ENCODE results near the gene LDB2.
A peak's percentile ranks its signal among the peaks of the same experiment; 100 is the strongest.

LDB2 gene

DNA sequence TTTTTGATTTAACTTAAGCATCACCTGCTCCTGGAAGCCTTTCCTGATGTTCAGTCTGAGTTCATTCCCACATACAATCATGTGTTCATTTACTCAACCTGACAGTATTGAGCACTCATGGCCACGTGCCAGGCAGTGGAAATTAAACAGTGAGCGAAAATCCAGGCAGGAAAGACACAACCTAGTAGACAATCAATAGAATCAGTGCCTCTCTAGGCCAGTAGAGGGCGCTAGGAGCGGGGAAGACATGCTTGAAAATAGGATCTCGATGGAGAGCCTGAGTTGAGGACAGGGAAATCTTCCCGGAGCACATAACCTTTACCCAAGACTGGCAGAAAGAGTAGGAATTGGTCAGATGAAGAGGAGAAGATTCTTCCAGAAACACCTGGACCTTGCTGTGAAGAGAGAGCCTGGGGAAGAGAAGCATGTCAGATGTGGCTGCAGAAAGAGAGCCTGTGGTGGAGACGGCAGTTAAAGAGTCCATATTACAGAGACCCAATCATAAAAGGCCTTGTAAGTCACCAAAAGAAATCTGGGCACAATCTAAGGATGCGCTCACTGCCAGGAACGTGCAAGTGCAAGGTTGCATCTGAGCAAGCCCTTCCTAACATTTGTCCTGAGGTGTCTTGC is 103.5 kb downstream of the LDB2 start:
- DNase-seq, result peak; percentile 10

DNA sequence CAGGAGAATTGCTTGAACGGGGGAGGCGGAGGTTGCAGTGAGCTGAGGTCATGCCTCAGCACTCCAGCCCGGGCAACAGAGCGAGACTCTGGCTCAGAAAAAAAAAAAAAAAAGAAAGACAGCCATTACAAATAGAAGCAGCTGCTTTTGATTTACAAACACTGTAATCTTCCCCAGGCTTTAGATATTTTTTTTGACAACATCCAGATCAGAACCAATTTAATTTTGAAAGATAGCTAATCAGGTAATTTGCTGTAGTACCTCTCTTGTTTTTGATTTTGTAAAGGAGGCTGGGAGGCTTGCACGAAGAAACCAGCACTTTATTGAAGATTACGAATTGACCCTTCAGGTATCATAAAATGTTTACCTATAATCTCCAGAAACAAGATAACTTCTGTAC is 107.0 kb downstream of the LDB2 start:
- no peak for DNase-seq

DNA sequence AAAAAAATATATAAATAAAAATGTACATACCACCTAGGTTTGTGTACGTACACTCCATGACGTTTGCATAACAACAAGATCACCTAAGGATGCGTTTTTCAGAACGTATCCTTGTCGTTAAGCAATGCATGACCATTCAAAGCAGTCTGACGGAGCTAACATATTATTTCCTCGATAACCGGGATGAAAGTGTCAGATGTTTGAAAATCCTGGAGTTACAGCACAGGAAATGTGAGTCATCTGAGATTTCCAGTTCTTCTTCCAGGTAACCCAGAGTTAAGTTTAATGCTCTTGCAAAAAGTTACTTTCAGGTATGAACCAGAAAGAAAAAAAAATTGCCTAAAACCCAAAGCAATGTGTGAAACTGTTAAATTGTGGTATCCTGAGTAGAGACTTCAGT is 107.9 kb downstream of the LDB2 start:
- no peak for DNase-seq

DNA sequence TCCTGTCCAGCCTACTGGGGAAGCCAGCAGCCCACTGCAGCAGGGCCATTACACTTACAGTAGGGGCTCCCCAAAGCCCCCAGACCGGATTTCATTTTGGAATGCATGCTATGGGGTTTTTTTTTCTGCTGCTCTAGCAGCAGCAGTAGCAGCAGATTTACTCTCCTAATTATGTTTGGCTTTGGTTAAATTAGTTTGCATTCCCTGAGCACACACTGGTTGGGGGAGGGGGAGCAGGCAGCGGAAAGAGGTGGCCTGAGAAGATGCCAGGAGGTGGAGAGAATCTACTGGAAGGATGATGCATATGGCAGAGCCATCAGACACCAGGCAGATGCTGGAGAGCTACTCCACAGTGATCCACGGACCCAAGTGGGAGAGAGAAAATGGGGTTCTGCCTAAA is 109.6 kb downstream of the LDB2 start:
- DNase-seq, result no peak

DNA sequence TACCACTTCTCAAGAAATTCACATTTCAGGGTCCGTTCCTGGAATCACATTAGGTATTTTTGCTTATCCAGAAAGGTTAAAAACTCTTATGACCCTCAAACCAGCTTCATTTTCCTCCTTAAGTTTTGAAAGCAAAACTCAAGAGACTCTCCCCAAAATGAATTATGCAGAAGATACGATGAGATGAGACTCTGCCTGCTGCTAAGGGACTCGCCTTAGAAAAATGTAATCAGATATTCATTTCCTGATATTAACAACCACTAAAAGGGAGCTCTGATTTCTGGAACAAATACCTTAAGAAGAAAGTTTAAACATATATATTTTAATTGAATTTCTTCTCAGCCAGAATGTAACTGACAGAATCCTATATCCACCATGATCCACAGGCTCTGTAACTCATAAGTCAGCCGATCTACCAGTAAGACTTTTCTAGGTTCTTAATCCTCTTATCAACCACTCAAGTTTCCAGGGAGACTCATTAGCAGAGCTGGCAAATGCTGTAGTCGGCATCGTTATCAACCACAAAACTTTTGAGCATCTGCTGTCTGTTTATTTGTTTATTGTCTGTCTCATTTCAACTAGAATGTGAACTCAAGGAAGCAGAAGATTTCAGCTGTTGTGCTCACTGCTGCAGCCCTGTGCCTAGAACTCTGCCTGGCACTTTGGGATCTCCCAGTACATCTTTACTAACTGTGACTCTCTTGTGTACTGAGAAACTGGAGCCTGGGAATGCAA is 112.5 kb downstream of the LDB2 start:
- DNase-seq, result no peak

DNA sequence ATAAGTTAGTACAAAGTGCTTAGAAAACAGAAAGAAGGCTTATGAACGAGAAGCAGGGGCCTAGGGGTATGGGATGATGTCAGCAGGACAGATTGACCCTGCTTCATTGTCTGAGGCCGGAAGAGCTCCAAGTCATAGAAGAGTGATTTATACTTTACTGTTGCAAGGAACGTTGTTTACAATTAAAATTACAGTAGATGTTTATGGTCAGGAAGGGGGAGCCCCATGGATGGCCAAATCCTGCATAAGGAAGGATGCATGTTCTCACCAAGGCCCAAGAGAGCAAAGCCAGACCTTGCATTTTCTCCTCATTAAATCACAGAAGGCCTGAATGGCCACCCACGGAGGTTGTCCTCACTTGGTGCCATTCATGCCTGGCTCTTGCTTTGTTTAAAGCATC is 115.3 kb downstream of the LDB2 start:
- no peak for DNase-seq

DNA sequence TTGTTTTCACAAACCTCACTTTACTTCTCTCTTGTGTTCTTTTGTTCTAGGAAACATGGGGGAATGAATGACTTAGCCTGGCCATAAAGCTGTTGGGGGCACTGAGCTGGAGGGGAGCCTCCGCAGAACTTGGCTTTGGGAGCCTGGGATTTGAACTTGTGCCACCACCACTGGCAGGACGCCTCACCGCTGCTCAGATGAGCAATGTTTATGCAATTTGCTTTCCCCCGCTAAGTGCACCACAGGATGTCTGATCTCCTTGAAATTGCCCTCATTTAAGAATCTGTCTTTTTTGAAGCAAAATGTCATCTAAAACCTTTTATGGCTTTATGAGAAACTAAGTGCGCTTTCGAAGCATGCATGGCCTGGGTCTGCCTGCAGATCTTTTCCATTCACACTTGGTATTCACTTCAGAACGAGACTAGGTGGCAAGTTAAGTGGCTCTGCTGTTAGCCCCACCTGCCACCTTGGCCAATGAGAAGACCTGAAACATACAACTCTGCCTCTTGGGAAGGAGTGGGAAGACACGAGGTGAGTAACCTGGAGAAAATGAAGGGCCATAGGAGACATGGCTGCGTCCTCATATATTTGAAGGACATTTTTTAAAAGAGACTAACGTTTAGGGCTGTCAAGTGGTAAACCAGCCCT is 119.3 kb downstream of the LDB2 start:
- DNase-seq, result no peak

DNA sequence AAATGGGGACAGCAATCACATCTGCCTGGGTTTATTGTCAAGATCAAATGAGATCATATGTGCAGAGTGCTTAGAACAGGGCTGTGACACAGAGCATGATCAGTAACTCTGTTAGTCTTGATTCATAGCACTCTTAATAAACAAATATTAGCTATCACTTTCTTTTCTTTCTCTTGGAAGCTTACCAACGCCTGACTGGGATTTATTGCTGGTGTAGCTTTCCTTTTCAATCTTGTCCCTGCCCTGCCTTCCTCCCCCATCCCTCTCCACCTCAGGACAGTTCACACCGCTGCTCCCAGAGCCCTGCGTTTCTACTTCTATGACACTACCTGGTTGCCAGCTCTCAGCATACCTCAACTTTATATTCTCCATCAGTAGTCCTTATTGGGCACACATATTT is 120.7 kb downstream of the LDB2 start:
- DNase-seq, result no peak

DNA sequence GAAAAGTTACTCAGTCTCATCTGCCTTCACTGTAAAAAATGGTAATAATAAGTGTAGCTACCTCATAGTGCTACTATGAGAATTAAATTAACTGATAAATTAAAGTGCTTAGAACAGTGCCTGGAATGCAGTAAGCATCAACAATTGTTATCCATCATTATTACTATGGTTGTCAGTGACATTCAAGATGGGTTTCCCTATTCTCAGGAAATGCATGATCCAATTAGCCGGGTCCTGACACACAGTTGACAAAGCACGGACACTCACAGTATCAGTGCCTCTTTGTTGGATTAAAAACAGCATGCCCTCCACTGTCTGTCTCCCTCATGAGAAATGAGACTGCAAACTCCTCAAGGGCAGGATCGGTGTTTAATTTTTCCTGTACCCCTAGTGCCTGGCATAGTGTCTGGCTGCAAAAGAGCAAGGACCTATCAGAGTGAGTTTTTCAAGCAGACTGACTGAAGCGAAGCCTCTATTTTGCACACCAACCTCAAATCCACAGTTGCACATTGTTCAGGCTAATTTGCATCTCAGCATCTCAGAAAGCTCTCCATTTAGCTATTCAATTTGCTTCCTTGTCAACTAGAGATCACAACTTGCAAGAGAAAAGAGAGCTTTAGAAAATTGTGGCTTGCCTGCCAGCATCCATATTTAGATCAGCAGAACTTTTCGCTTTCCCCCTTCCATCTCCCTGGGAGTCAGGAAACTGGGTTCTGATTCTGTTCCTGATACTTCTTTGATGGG is 122.9 kb downstream of the LDB2 start:
- DNase-seq, result no peak

DNA sequence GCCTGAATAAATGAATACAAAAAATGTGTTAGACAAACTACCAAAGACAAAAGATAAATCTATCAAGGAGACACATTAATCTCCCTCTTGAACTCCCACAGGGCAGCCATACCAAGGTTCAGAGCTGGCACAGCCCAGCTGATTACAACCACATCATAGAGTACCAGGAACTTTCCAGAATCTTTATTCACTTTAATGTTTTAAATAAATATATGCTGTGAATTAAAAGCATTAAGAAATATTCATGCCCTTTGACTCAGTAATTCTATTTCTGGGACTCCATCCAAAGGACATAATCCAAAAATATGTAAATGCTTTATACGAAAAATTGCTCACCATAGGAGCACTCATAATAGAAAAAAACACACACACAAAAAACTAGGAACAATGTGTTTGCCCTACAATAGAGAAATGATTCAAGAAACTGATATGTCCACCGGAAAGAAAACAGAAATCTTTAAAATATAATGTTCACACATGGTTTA is 126.0 kb downstream of the LDB2 start:
- DNase-seq, result no peak

DNA sequence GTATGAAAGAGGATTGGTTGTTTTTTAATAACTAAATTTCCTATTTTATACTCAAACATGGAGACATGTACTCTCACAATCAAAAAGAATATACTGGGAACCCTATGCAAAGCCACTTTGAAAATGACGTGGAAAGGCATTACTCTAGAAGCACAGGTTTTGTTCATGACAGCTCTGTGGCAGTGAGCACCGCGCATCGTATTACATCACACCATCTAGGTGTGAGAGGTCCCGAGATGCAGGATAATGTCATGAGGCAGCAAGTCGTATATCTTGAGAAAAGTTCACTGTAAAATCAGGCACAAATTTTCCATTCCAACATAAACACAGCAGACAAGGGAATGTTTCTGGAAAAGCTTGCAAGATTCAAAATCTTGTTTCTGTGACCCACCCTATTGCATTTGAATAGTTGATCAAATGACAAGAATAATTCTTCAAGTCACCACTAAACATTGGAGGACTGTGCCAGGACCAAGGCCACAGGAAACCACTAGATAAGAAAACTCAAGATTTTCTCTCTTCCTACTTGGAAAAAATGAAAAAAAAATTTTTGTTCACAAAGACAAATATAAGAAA is 127.6 kb downstream of the LDB2 start:
- DNase-seq, result no peak

DNA sequence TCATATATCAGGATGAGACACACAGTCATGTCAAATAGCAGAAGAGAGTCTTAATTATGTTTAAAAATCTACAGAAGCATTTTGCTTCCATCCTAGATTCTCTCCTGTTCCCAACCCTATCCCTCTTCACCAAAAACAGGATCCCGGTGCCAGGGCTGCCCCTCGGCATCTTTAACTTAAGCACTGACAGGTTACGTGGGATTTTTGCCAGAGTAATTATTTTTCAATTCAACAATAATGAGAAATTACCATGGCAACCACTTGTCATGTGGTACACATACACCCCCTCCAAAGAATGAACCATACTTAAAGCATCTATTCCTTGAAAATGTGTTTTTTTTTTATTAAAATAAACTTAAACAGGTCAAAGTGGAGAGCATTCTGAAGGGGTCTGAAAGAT is 130.6 kb downstream of the LDB2 start:
- no peak for DNase-seq

DNA sequence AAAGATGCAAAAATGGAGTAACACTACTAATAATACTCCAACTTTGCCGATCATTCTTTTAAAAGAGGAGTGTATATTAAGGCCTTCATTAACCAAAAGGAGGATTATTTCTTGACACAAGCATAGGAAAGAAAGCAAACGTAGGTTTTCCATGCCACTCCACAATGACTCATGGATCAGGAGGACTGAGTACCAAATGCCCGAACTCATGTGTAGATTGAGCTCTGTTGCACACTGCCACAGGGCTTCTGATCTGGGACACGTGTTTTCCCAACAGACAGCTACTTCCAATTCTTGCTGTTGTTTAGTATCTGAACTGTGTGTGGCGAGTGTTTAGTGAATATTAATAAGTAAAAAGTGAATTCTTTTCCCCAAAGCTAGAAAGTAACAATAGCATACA is 131.2 kb downstream of the LDB2 start:
- DNase-seq, result no peak

DNA sequence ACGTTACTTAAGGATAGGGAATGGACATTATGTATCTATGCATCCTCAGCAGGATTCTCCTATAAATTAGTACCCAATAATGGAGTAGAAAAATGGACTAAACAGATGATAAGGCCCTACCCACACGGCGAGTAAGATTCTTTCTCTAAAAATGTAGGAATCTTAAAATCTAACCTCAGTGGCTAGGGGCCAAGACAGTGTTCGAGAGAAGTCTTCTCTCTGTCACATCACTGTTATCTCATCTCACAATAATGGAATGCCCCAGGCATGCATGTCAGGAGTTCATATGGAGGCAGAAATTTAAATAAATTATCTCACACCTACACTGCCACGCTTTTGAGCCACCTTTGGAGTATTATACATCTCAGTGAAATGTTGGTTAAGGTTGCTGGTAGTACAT is 132.9 kb downstream of the LDB2 start:
- DNase-seq, result no peak

DNA sequence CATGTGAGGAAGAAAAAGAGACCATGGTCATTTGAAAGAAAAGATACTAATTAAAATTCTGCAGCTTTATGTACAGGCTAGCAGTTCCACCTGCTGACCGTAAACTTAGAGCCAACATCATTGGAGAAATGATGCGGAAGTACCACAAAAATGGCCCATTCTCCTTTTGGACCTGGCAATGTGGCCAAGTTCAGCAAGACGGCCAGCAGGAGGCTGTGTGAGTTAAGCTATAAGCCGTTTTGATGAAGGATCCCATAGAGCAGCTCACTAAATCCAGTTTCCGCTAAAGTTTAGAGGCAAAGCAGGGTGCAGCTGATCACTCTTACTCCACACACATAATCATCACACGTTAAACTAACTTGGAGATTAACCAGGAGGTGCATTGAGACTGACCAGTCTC is 133.8 kb downstream of the LDB2 start:
- no peak for DNase-seq

DNA sequence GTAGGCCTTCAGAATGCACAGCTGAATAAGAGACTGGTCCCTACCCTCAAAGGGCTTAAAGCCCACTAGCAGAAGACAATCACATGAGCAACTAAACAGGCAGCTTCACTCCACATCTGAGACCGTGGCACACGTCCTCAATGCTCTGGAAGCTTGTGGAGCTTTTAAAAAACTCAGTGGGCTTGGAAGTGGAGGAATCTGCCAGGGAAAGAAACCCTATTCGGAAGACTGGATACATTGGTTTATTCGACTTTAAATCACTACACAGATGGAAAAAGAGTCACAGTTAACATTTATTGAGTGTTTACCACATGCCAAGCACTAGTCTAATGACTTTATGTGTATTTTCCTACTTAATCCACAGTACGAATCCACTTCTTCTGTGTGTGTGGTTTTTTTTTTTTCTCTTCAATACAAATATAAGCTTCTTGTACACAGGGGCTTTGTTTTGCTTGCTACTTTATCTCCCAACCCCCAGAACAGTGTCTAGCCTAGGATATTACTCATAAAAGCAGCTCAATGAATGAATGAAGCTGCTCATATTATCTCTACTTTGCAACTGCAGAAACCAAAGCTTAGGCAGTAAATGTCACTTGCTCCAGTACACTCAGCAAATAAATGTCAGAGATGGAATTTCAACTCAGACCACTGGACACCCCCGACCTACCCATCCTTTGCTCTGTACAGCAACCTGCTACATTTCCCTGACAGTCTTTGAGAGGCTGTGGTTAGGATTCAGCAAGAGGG is 137.7 kb downstream of the LDB2 start:
- DNase-seq, result no peak

DNA sequence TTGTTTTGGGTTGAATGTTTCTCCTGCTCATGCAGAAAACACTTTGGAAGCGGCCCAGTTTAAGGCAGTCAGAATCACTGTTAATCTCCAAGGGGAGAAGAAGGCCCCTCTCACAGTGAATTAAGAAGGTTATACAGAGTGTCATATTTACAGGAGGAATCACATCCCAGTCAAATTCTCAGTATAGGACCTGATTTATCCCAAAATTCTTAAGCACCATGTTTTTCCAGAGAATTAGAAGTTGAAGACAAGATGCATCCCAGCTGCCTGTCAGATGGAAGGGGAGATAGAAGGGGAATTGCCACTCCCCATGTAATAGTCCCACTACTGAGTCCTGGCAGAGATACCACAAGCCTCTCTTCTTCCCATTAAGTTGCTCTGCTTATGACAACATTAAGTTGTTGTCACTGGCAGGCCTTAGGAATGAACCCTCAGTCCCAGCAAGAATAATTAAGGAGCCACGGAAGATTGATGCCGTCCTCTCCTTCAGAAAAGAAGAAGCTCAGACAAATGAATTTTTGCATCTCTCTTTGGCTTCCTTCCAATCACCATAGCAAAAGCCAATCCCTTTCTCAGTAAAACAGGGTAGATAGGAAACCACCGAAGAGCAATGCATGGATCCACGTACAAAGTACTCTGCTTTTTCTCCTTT is 138.4 kb downstream of the LDB2 start:
- no peak for DNase-seq

DNA sequence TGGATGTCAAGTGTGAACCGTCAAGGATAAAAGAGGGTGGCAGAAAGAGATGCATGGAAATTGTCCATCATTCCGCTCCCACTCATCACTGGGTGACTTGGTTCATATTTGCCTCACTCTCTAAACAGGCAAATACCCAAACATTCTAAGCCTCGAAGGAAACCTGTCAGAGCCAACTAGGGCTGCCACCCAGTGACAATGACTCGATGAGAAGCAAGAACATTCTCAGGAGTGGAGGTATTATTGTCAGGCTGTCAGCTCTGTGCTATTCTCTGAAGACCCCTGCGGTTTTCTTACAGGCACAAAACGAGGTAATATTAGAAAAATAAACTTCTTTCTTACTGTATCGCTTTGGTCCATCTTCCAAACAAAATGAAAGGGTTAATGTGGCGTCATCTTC is 139.6 kb downstream of the LDB2 start:
- DNase-seq, result no peak

DNA sequence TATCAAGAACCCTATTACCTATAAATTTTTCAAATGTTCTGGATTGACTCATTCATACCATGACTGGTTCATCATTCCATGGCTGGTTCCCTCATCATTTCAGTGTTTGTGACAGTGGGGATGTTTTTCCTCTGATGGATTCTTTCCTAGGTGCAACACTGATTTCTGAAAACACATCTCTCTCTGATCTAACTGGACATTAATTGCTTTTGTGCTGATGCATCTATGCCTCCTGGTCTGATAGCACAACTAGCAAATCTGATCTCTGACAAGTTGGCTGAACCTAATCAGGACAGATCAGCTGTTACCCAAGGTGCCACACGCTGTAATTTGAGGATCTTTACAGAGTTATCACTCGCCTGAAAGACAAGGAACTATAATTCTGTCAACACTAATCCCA is 140.2 kb downstream of the LDB2 start:
- no peak for DNase-seq

DNA sequence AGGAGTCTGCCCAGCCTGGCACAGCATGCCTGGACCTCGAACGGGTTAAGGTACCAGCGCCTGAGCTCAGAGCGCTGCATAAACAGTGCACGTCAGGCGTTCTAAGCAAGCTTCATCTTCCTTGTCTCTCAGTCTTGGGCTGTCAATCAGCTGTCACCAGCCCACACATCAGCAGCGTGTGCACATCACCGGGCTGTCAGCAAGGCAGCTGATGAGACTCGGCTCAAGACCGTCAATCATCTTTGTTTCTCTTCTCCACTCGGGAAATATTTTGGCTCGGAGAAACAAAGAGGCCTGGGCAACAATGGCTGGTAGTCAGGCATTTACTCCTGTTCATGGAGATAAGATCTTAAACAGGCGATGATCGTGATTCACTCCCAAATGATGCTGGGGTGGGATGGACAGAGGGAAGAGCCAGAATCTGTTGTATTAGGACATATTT is 141.3 kb downstream of the LDB2 start:
- DNase-seq, result no peak

DNA sequence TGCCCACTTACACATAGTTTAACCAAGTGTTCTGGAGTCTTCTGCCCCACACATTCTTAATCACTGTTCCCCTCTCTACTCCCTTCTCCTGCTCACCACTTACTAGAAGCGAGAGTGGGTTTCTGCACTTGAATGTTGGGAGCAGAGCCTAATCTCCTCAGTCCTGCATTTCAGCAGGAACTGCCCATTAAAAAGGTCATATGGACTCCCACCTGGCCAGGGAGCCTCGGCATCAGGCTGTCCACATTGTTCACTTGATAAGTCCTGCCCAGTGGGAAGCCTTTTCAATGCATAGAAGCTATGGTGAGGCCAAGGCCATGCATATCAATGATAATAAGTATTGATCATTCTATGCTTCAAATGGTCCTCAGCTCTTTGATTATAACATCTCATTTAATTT is 144.3 kb downstream of the LDB2 start:
- no peak for DNase-seq

DNA sequence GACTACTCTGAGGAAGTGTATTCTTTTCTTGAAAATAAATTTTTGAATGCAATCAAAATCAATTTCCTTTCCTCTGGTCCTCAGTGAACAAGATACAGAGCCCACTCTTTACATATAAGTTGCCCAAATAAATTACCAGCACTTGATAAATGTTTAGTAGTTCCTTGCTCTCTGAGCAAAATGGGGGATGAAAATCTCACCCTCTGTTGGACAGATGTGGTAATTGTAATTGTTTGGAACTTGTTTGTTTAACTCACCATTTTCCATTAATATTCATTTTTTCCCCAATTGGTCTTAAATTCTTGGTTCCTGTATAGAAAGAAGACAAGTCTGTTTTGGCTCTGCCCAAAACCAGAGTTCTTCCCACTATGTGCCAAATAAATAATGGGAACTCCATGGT is 146.3 kb downstream of the LDB2 start:
- no peak for DNase-seq

Data from KG1 (cell line).